GM21526 (cell line): ENCODE results near the gene IGFBP3.

ENCODE experiments used
- ATAC-seq: cut with Tn5 transposase; IDR thresholded peaks from one replicate; pipeline ENCODE4 v1.9.1; 2021; ENCODE audit warnings: moderate library complexity; ENCODE audit not compliant: unreplicated experiment, low FRiP score

Gene IGFBP3

GRCh38 chr7:45878457-45879144 is 42.5 kb downstream of the IGFBP3 start:
- no peak for ATAC-seq

GRCh38 chr7:45876519-45876918 is 44.6 kb downstream of the IGFBP3 start:
- no peak for ATAC-seq

- ATAC-seq: no peak
These were observed 46.5 kb downstream of the IGFBP3 start for GRCh38 chr7:45874408-45875131.

GRCh38 chr7:45873355-45873754 is 47.7 kb downstream of the IGFBP3 start:
- ATAC-seq: no peak

GRCh38 chr7:45873035-45873354 is 48.1 kb downstream of the IGFBP3 start, which contains the start of gene CCDC201:
TSS of gene CCDC201 (minus strand) at chr7:45873082. CDS start at chr7:45873007, 75 bp downstream.
- ATAC-seq: no peak

GRCh38 chr7:45872116-45873034 is 48.7 kb downstream of the IGFBP3 start:
- no peak for ATAC-seq

- no peak for ATAC-seq
These were observed 51.6 kb downstream of the IGFBP3 start for GRCh38 chr7:45869426-45869825.

GRCh38 chr7:45867471-45867870 is 53.6 kb downstream of the IGFBP3 start:
- no peak for ATAC-seq

- ATAC-seq: no peak
These were observed 55.3 kb downstream of the IGFBP3 start for GRCh38 chr7:45865594-45866410.

GRCh38 chr7:45863715-45864114 is 57.4 kb downstream of the IGFBP3 start:
- ATAC-seq: no peak
